22Rv1 (cell line): Measurements from ENCODE around the gene ZFP69B.

Experiments used
- H3K27ac ChIP-seq: fragments of 450-650 bp; 2 replicates; pipeline ENCODE4 v1.5.1; 2017
- CTCF ChIP-seq: fragments of 450-650 bp; IDR thresholded peaks from 2 replicates; pipeline ENCODE4 v1.5.1; 2017; ENCODE audit warnings: mild to moderate bottlenecking
- ZFX ChIP-seq: fragments of 450-650 bp; IDR thresholded peaks from 2 replicates; pipeline ENCODE4 v1.6.1; 2017; ENCODE audit warnings: antibody characterized with exemption, borderline replicate concordance

Gene ZFP69B

DNA sequence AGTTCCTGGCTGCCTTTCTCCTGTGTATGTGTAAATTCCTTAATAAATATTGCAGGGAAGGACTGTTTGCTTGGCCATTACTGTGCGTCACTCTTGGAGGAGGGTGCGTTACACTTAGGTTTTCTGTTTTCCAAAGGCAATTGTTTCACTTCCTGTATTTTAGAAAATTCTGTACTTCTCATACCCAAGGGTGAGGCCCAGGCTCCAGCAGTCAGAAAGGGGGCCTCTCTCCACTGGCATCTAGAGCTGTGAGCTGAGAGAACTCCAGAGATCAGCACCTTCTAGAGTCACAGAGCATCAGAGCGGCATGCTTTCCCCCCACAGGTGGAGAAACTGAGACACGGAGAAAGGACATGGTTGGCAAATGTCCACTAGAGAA lies 27.0 kb upstream of the ZFP69B start:
- H3K27ac ChIP-seq, result no peak overlapping the region
- no peak for TF ChIP-seq CTCF
- TF ChIP-seq ZFX, result no peak

DNA sequence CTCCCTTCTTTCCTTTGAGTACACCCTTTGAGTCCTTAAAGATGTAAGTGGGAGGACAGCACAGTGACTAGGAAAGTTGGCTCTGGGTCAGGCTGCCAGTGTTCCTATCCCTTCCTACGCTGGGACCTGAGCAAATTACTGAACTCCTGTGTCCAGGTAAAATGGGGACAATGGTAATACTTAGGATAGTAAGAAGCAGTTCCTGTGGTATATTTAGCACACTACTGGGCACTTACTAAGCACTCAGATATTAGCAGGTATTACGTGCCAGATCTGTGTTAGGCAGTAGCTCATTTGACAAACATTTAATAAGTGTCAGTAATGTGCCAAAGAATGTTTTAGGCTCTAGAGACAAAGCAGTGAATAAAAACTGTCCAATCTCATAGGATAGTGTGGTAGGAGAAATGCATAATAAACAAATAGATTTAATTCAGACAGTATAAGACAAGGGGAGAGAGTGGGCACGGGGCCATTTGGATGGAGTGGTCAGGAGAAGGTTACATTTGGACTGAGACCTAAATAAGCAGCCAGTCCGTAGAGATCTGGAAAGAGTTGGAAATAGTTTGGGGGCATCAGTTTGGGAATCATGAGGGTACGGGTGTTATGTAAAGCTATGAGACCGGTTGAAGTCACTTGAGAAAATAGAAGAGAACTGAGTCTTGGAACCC lies 26.2 kb upstream of the ZFP69B start:
- H3K27ac ChIP-seq, result no peak overlapping the region
- TF ChIP-seq ZFX (no peak), CTCF (no peak)

DNA sequence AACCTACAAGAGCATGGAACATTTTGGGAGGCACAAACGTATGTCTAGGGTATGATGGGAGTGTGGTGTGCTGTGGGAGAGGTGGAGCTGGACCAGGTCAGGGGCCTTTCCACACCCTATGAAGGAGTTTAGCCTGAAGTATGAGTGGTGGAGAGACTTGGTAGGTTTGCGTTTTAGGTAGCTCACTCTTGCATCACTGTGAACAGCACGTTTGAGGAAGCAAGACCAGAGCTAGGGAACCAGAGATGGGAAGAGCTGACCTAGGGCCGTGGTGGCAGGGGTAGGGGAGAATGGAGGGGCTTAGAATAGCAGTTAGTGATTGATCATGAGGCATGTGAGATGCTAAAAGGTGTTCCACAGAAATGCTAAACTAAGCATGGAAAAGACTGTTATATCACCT lies 25.1 kb upstream of the ZFP69B start:
- no peak overlapping the region for H3K27ac ChIP-seq
- TF ChIP-seq ZFX (no peak), CTCF (no peak)

DNA sequence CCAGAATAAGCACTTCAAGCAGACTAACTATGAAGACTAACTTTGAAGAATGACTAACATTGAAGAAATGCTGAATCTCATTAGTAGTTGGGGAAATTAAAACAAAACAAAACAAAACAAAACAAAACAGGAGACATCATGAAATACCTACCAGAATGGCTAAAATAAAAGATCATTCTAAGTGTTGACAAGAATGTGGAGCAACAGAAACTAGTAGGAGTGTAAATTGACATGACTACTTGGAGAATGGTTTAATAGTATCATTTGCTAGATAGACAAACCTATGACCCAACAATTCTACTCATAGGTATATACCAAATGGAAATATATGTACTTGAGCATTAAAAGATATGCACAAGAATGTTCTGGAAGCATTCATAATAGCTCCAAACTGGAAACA lies 18.9 kb upstream of the ZFP69B start:
- no peak for TF ChIP-seq CTCF
- TF ChIP-seq ZFX, result no peak
- no peak overlapping the region for H3K27ac ChIP-seq

GRCh38 chr1:40432644-40433390 lies 17.5 kb upstream of the ZFP69B start:
- H3K27ac ChIP-seq, result no peak overlapping the region
- no peak for TF ChIP-seq ZFX
- no peak for TF ChIP-seq CTCF

DNA sequence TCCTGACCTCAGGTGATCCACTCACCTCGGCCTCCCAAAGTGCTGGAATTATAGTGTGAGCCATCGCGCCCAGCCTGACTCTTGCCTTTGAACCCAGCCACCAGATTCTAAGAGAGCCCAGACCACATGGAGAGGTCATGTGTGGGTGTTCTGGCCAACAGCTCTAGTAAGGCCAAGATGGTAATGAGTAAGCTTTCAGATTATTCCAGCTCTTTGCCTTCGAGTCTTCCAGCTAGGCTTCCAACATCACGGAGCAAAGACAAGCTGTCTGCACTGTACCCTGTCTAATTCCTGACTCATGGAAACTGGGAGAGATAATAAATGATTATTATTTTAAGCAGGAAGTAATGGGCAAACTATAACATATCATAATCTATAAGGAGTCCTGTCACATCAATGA lies 14.8 kb upstream of the ZFP69B start:
- H3K27ac ChIP-seq, result no peak overlapping the region
- no peak for TF ChIP-seq ZFX
- no peak for TF ChIP-seq CTCF

GRCh38 chr1:40435876-40436275 lies 14.4 kb upstream of the ZFP69B start:
- TF ChIP-seq ZFX (no peak), CTCF (no peak)
- H3K27ac ChIP-seq, result no peak overlapping the region
